Upper lobe of right lung (tissue), 1 donor: ENCODE results near the gene SERGEF. TPM values are rescaled to one million over a fixed set of nuclear protein-coding genes. Genes with fewer than 3 reads are reported as not detected.
A peak's percentile ranks its signal among the peaks of the same experiment; 100 is the strongest.

Experiments
- ATAC-seq: fragments of 200-7000 bp; cut with Tn5 transposase; one replicate; pipeline ENCODE4 v1.9.1; 2020; ENCODE audit warnings: mild to moderate bottlenecking, moderate library complexity
- DNase-seq: peaks from one replicate; pipeline ENCODE4 v3.0.0-alpha.2; 2020
- H3K27ac ChIP-seq: fragments of 200-600 bp; one replicate; pipeline ENCODE4 v1.8.0; 2022
- H3K27me3 ChIP-seq: fragments of 200-600 bp; one replicate; pipeline ENCODE4 v1.8.0; 2022; ENCODE audit warnings: mild to moderate bottlenecking
- H3K36me3 ChIP-seq: fragments of 200-600 bp; one replicate; pipeline ENCODE4 v1.8.0; 2022
- H3K4me1 ChIP-seq: fragments of 200-600 bp; one replicate; pipeline ENCODE4 v1.8.0; 2022
- H3K4me3 ChIP-seq: fragments of 200-600 bp; one replicate; pipeline ENCODE4 v1.8.0; 2022; ENCODE audit warnings: mild to moderate bottlenecking
- H3K9me3 ChIP-seq: fragments of 200-600 bp; one replicate; pipeline ENCODE4 v1.8.0; 2022
- CTCF ChIP-seq: fragments of 200-600 bp; IDR thresholded peaks from one replicate; pipeline ENCODE4 v1.8.0; 2022; ENCODE audit warnings: antibody characterized with exemption
- intact Hi-C: fragments of 100-400 bp; cut with DNase I; formaldehyde crosslinking; loops from one replicate; pipeline ENCODE4 v1.11.0; 2022
- total RNA-seq: library from RNA; stranded (reverse); fragmentation: NEBNext Ultra II Directional; extraction: Animal tissue kit (Norgen Biotek cat#: 25700); gene quantifications from one replicate; pipeline ENCODE4 v1.2.1, GENCODE V29; 2021
- donor health status: DM: no; HTN: yes; CAD: no; lungs with severe emphysema.

Gene SERGEF
- total RNA-seq, 1 donor from 2014 or later: 37.6 TPM

DNA sequence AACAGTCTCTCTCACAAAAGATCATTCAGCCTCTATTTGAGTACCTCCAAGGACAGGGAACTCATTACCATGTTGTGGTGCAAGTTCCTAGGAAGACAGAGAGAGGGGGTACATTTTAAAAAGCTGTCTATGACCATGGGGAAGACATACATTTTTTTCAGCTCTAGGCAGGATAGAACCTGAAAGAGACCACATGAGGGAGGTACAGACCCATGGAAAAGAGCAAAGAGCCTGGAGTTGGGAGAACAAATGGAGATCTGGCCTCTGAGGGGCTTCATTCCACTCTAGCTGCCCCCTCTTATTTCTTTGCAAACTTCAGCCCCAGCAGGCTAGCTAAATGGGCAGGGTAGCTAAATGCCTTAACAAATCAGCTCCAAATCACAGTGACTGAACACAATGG, 241.9 kb downstream of the SERGEF start:
- Histone ChIP-seq H3K27me3 (no peaks in the 10 kb centered on the region), H3K27ac (no peak overlapping the region), H3K4me3 (no peak overlapping the region), H3K4me1 (no peaks in the 10 kb centered on the region), H3K9me3 (no peaks in the 10 kb centered on the region), H3K36me3 (no peaks in the 10 kb centered on the region)
- ATAC-seq: no peak
- TF ChIP-seq CTCF: no peak
- DNase-seq: no peak
- intact Hi-C loops: no loop called here

- TF ChIP-seq CTCF: no peak
- DNase-seq (peak; percentile 61), ATAC-seq (no peak)
- Histone ChIP-seq H3K27ac (no peak overlapping the region), H3K27me3 (no peaks in the 10 kb centered on the region), H3K4me1 (no peaks in the 10 kb centered on the region), H3K4me3 (no peak overlapping the region), H3K9me3 (no peaks in the 10 kb centered on the region), H3K36me3 (no peaks in the 10 kb centered on the region)
- intact Hi-C loops: no loop called here
Observed at GRCh38 chr11:17770048-17770652, 242.7 kb downstream of the SERGEF start.

- intact Hi-C loops: no loop called here
- Histone ChIP-seq H3K4me3 (no peak overlapping the region), H3K4me1 (no peaks in the 10 kb centered on the region), H3K27ac (no peak overlapping the region), H3K27me3 (no peaks in the 10 kb centered on the region), H3K9me3 (no peaks in the 10 kb centered on the region), H3K36me3 (no peaks in the 10 kb centered on the region)
- ATAC-seq (no peak), DNase-seq (no peak)
- TF ChIP-seq CTCF: no peak
Observed at GRCh38 chr11:17769218-17769617, 243.6 kb downstream of the SERGEF start.

DNA sequence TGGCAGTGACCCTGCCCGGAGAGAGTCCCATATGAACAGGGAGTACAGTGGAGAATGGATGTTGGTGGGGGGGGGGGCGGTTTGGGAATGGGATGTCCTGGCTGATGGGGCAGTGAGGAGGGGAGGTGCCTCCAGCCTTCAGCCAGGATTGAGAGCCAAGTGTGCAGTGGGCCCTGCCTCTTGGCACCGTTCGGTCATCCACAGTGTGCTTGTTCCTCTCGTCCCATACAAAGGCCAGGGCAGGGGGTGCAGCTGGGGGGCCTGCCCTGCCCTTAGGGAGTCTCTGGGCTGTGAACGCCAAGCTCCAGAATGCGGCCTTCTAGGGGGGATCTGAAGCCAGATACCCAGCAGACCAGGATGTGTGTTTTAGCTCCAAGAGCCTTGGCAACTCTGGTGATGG, 244.3 kb downstream of the SERGEF start:
- TF ChIP-seq CTCF: no peak
- Histone ChIP-seq H3K4me3 (no peak overlapping the region), H3K27ac (no peak overlapping the region), H3K4me1 (no peaks in the 10 kb centered on the region), H3K9me3 (no peaks in the 10 kb centered on the region), H3K36me3 (no peaks in the 10 kb centered on the region), H3K27me3 (no peaks in the 10 kb centered on the region)
- intact Hi-C loops: no loop called here
- DNase-seq (peak; percentile 23), ATAC-seq (no peak)

DNA sequence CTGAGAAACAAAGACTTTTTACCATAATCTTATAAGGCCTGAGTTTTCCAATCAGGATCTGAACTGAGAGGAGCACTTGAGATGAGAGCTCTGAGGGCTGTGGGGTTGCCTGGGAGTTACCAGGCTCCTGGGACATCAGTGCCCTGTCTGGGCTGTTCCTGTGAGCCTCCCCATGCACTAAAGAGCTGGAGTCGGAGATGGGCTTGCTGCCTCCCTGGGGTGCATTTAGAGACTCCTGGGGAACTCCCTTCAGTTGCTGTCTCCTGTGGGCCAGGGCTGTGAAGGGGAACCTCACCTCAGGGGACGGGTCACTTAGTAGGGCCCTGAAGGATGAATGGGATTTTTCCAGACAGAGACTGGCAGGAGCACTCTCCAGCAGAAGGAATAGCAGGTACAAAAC, 244.9 kb downstream of the SERGEF start:
- DNase-seq (peak; percentile 20), ATAC-seq (no peak)
- TF ChIP-seq CTCF: no peak
- no peaks in the 10 kb centered on the region for H3K4me1 ChIP-seq
- H3K36me3 ChIP-seq: no peaks in the 10 kb centered on the region
- H3K4me3 ChIP-seq: no peak overlapping the region
- no peaks in the 10 kb centered on the region for H3K9me3 ChIP-seq
- intact Hi-C loops: no loop called here
- no peak overlapping the region for H3K27ac ChIP-seq
- no peaks in the 10 kb centered on the region for H3K27me3 ChIP-seq
